ENCODE data around the gene CMSS1.

CMSS1 gene

DNA sequence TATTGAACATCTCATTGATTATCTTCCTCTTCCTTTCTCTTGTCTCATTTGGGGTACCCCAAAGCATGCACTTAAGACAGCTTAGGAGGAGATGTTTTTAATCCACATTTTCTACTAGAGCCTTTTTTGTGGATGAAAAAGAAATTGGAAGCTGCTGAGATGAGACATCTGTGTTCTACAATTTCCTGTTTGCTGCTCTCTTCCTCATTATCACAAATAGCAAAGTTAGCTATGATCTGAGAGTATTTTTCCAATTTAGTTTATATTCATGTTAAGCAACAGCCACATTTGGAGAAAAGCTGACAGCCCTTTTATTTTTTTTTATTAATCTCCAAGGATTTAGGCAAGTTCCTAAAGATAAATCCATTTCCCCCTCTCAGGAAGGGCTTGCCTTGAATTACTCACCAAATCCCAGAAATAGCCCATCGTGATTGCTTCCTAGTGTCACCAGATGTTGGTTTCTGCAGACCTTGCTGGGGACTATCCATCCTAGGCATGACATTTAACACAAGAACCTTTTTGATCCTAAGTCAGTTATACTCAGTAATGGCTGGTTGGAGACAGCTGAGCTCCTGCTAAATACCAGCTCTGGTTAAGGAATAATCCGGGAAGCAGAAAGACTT lies 367.4 kb downstream of the CMSS1 start:
- H3K27me3 ChIP-seq (ENCODE audit: insufficient read depth, low read length), result no peaks in the 10 kb centered on the region
- H3K27ac ChIP-seq (ENCODE audit: low read length), result no peak overlapping the region
- H3K4me1 ChIP-seq (ENCODE audit: insufficient read depth, low read length), result peaks cover 5% of the 10 kb centered on the region; the same call in 1 of the 2 replicates
- H3K9me3 ChIP-seq (ENCODE audit: insufficient read depth, low read depth, low read length), result peaks cover 5% of the 10 kb centered on the region
- H3K9ac ChIP-seq (ENCODE audit: low read depth, low read length), result no peak overlapping the region
- peaks cover 4% of the 10 kb centered on the region; the same call in 1 of the 2 replicates for H3K36me3 ChIP-seq (ENCODE audit: insufficient read depth, low read depth, low read length)
- no peak overlapping the region for H3K4me3 ChIP-seq (ENCODE audit: low read length)

- Histone ChIP-seq H3K4me3 (ENCODE audit: low read length) (no peak overlapping the region), H3K27ac (ENCODE audit: low read length) (no peak overlapping the region), H3K9ac (ENCODE audit: low read depth, low read length) (no peak overlapping the region), H3K27me3 (ENCODE audit: insufficient read depth, low read length) (no peaks in the 10 kb centered on the region), H3K36me3 (ENCODE audit: insufficient read depth, low read depth, low read length) (no peaks in the 10 kb centered on the region), H3K9me3 (ENCODE audit: insufficient read depth, low read depth, low read length) (no peaks in the 10 kb centered on the region), H3K4me1 (ENCODE audit: insufficient read depth, low read length) (peaks cover 5% of the 10 kb centered on the region; the same call in 1 of the 2 replicates)
Observed at GRCh38 chr3:100185847-100186246, 368.2 kb downstream of the CMSS1 start.

- Histone ChIP-seq H3K9ac (ENCODE audit: low read depth, low read length) (no peak overlapping the region), H3K4me3 (ENCODE audit: low read length) (no peak overlapping the region), H3K36me3 (ENCODE audit: insufficient read depth, low read depth, low read length) (no peaks in the 10 kb centered on the region), H3K27ac (ENCODE audit: low read length) (no peak overlapping the region), H3K27me3 (ENCODE audit: insufficient read depth, low read length) (no peaks in the 10 kb centered on the region), H3K4me1 (ENCODE audit: insufficient read depth, low read length) (peaks cover under 1% of the 10 kb centered on the region; the same call in 1 of the 2 replicates), H3K9me3 (ENCODE audit: insufficient read depth, low read depth, low read length) (no peaks in the 10 kb centered on the region)
Observed at GRCh38 chr3:100189444-100189964, 371.8 kb downstream of the CMSS1 start.

- Histone ChIP-seq H3K4me3 (ENCODE audit: low read length) (no peak overlapping the region), H3K27me3 (ENCODE audit: insufficient read depth, low read length) (no peaks in the 10 kb centered on the region), H3K4me1 (ENCODE audit: insufficient read depth, low read length) (no peaks in the 10 kb centered on the region), H3K27ac (ENCODE audit: low read length) (no peak overlapping the region), H3K9me3 (ENCODE audit: insufficient read depth, low read depth, low read length) (no peaks in the 10 kb centered on the region), H3K36me3 (ENCODE audit: insufficient read depth, low read depth, low read length) (no peaks in the 10 kb centered on the region), H3K9ac (ENCODE audit: low read depth, low read length) (no peak overlapping the region)
Observed at GRCh38 chr3:100195375-100195774, 377.7 kb downstream of the CMSS1 start.

DNA sequence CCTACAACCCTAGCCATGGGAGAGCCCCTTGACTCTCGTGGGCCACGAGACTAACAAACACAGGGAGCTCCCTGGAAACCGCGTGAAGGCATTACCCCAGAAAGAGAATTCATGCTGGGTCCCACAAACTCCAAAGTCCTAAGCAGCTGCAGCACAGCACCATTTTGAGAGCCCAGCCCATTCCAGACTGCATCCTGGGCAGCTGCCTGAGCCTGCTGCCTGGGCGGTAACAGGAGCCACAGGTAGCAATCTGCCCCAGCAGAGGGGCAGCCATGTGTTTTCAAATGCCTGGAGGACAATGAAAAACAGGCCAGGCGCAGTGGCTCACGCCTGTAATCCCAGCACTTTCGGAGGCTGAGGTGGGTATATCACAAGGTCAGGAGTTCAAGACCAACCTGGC lies 380.2 kb downstream of the CMSS1 start:
- no peak overlapping the region for H3K4me3 ChIP-seq (ENCODE audit: low read length)

DNA sequence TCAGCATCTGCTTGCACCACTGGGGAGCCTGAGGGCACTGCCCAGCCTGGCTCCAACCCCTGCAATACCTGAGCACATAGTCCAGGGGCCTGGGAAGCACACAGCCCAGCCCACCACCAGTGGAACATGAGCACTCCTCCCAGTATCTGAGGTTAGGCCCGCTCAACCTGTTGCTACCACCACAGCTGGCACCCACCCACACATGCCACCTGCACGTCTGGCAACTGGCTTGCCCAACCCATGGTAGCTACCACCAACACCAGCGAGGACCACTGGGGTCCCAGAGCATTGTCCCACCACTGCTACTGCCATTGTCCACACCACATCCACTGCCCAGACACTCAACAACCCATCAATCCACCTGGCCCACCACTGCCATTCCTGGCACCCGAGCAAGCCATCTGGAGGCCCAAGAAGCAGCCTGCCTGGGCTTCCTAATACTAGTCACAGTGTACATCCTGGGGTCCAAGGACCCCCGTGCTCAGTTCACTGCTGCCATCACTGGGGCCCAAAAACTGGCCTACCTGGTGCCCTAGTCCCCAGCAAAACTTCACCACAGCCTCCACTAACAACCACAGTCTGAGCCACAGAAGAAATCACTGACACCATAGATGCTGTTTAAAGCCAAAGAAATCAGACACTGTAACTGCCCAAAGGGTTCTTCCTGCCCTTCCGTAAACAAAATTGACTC lies 381.1 kb downstream of the CMSS1 start:
- Histone ChIP-seq H3K36me3 (ENCODE audit: insufficient read depth, low read depth, low read length) (no peaks in the 10 kb centered on the region), H3K9me3 (ENCODE audit: insufficient read depth, low read depth, low read length) (no peaks in the 10 kb centered on the region; the same call in 1 of the 2 replicates), H3K27ac (ENCODE audit: low read length) (no peak overlapping the region), H3K4me3 (ENCODE audit: low read length) (no peak overlapping the region), H3K27me3 (ENCODE audit: insufficient read depth, low read length) (no peaks in the 10 kb centered on the region), H3K4me1 (ENCODE audit: insufficient read depth, low read length) (no peaks in the 10 kb centered on the region), H3K9ac (ENCODE audit: low read depth, low read length) (no peak overlapping the region)

More for the DNA sequence above, 380.2 kb downstream of the CMSS1 start:
- H3K27me3 ChIP-seq (ENCODE audit: insufficient read depth, low read length), result no peaks in the 10 kb centered on the region
- no peak overlapping the region for H3K9ac ChIP-seq (ENCODE audit: low read depth, low read length)
- H3K27ac ChIP-seq (ENCODE audit: low read length), result no peak overlapping the region
- H3K4me1 ChIP-seq (ENCODE audit: insufficient read depth, low read length), result no peaks in the 10 kb centered on the region
- H3K36me3 ChIP-seq (ENCODE audit: insufficient read depth, low read depth, low read length), result no peaks in the 10 kb centered on the region
- H3K9me3 ChIP-seq (ENCODE audit: insufficient read depth, low read depth, low read length), result no peaks in the 10 kb centered on the region

- Histone ChIP-seq H3K4me1 (ENCODE audit: insufficient read depth, low read length) (peaks cover 7% of the 10 kb centered on the region), H3K9ac (ENCODE audit: low read depth, low read length) (no peak overlapping the region), H3K9me3 (ENCODE audit: insufficient read depth, low read depth, low read length) (no peaks in the 10 kb centered on the region; the same call in 1 of the 2 replicates), H3K36me3 (ENCODE audit: insufficient read depth, low read depth, low read length) (no peaks in the 10 kb centered on the region), H3K27ac (ENCODE audit: low read length) (no peak overlapping the region), H3K4me3 (ENCODE audit: low read length) (no peak overlapping the region), H3K27me3 (ENCODE audit: insufficient read depth, low read length) (no peaks in the 10 kb centered on the region)
Observed at GRCh38 chr3:100205171-100205570, 387.5 kb downstream of the CMSS1 start.

DNA sequence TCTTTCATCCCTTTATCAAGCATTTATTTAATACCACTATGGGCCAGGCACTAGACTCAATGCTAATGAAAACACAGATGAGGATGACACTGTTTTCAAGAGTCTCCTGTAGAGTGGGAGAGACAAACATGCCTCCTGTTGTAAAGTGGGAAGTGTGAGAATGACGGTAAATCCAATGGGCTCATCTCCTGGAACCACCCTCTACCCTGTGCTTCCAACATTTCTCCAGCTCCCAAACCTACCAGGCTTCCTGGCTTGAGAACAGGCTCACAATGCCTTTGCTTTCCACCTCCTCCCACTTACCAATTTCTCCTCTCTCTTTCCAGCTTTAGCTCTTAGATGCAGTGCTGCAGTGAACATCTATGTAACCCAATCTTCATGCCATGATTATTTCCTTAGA lies 389.0 kb downstream of the CMSS1 start:
- no peak overlapping the region for H3K9ac ChIP-seq (ENCODE audit: low read depth, low read length)
- H3K36me3 ChIP-seq (ENCODE audit: insufficient read depth, low read depth, low read length), result no peaks in the 10 kb centered on the region
- no peaks in the 10 kb centered on the region; the same call in 1 of the 2 replicates for H3K9me3 ChIP-seq (ENCODE audit: insufficient read depth, low read depth, low read length)
- peaks cover 22% of the 10 kb centered on the region for H3K4me1 ChIP-seq (ENCODE audit: insufficient read depth, low read length)
- peaks cover 3% of the 10 kb centered on the region; the same call in 1 of the 2 replicates for H3K27me3 ChIP-seq (ENCODE audit: insufficient read depth, low read length)
- no peak overlapping the region for H3K27ac ChIP-seq (ENCODE audit: low read length)
- H3K4me3 ChIP-seq (ENCODE audit: low read length), result no peak overlapping the region

GRCh38 chr3:100207886-100208285 lies 390.2 kb downstream of the CMSS1 start:
- Histone ChIP-seq H3K27ac (ENCODE audit: low read length) (no peak overlapping the region), H3K4me3 (ENCODE audit: low read length) (no peak overlapping the region), H3K4me1 (ENCODE audit: insufficient read depth, low read length) (peaks cover 25% of the 10 kb centered on the region), H3K9me3 (ENCODE audit: insufficient read depth, low read depth, low read length) (no peaks in the 10 kb centered on the region; the same call in 1 of the 2 replicates), H3K36me3 (ENCODE audit: insufficient read depth, low read depth, low read length) (no peaks in the 10 kb centered on the region), H3K9ac (ENCODE audit: low read depth, low read length) (no peak overlapping the region), H3K27me3 (ENCODE audit: insufficient read depth, low read length) (peaks cover 7% of the 10 kb centered on the region; the same call in 1 of the 2 replicates)

- Histone ChIP-seq H3K4me1 (ENCODE audit: insufficient read depth, low read length) (peaks cover 25% of the 10 kb centered on the region), H3K27me3 (ENCODE audit: insufficient read depth, low read length) (peaks cover 7% of the 10 kb centered on the region; the same call in 1 of the 2 replicates), H3K27ac (ENCODE audit: low read length) (no peak overlapping the region), H3K9ac (ENCODE audit: low read depth, low read length) (no peak overlapping the region), H3K9me3 (ENCODE audit: insufficient read depth, low read depth, low read length) (no peaks in the 10 kb centered on the region), H3K4me3 (ENCODE audit: low read length) (no peak overlapping the region), H3K36me3 (ENCODE audit: insufficient read depth, low read depth, low read length) (no peaks in the 10 kb centered on the region)
Observed at GRCh38 chr3:100209169-100209568, 391.5 kb downstream of the CMSS1 start.

- no peak overlapping the region for H3K27ac ChIP-seq (ENCODE audit: low read length)
- H3K9me3 ChIP-seq (ENCODE audit: insufficient read depth, low read depth, low read length), result no peaks in the 10 kb centered on the region
- no peaks in the 10 kb centered on the region for H3K36me3 ChIP-seq (ENCODE audit: insufficient read depth, low read depth, low read length)
- H3K9ac ChIP-seq (ENCODE audit: low read depth, low read length), result peak overlapping the region; percentile 59; the same call in 1 of the 2 replicates
- peaks cover 25% of the 10 kb centered on the region for H3K4me1 ChIP-seq (ENCODE audit: insufficient read depth, low read length)
- H3K27me3 ChIP-seq (ENCODE audit: insufficient read depth, low read length), result peaks cover 7% of the 10 kb centered on the region; the same call in 1 of the 2 replicates
- peak overlapping the region; percentile 33; the same call in 1 of the 2 replicates for H3K4me3 ChIP-seq (ENCODE audit: low read length)
Observed at GRCh38 chr3:100209948-100210771, 392.5 kb downstream of the CMSS1 start.

All from iPS-20b (cell line).